ENCODE results near the gene STK11IP. TPM values are rescaled to one million over a fixed set of nuclear protein-coding genes. Genes with fewer than 3 reads are reported as not detected.

STK11IP gene
- total and polyA plus RNA-seq, 9 of the 15 experiments (the other 6 are each of a cell fraction or from before 2014, with no cell fraction given) = 0.52 to 21.7 (median 5.6) TPM

DNA sequence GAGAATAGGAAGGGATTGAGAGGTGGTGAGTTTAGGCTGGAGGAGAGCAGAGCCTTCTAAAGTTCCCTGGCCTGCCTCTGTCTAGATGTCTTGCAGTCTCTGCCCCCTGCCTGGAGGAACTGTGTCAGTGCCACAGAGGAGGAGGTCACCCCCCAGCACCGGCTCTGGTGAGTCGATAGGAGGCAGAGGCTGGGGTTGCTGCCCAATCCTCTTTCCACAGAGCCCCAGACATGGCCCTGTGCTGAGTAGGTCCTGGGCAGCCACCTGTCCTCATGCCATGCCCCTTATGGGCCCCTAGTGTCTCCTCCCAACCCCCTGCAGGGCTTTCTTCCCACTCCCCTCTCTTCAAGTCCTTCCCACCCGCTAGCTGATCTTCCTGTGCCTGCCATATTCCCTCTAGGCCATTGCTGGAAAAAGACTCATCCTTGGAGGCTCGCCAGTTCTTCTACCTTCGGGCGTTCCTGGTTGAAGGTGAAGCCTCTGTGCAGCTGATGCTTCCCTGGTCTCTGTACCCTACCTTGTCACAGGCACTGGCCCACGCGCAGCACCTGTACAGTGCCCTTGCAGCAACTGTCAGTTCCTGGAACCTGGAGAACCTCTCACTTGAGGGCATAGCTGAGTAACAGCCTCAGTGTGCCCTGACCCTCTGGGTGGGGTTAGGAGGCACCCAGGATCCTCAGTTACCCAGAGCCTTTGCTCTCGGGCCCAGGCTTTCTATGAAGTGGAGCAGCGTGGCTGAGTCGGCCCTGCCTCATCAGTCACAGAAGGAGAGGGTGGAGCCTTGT, 16.6 kb downstream of the STK11IP start:
- no peak for DNase-seq (ENCODE audit: extremely low read depth in 1 of 4, low spot score in 3 of 4)
- WGBS (ENCODE audit: insufficient coverage, low coverage, missing lambda C conversion rate) = 75% methylated on average over 5 of the region's 11 CpGs
- CTCF ChIA-PET (ENCODE audit: low intra/inter-chr PET ratio) = no interaction called here
- Histone ChIP-seq H3K4me2 (ENCODE audit: insufficient read depth, low read length) (no peak overlapping the region), H3K36me3 (ENCODE audit: control insufficient read depth, insufficient read depth, low read length) (no peaks in the 10 kb centered on the region), H3K4me1 (replicated peaks in 1 of 2; ENCODE audit: control insufficient read depth in 2 of 2, insufficient read depth in 2 of 2, low read length in 2 of 2) (peaks cover 0 to 11% of the 10 kb centered on the region in 2 experiments; a peak in 2 of 5 replicates), H3K27me3 (ENCODE audit: control insufficient read depth in 2 of 2, insufficient read depth in 2 of 2, low read length in 2 of 2) (no peaks in the 10 kb centered on the region), H2AFZ (ENCODE audit: low read depth, low read length) (no peak overlapping the region), H3K9me1 (ENCODE audit: control insufficient read depth, insufficient read depth, low read length) (no peaks in the 10 kb centered on the region), H3K9me3 (replicated peaks; ENCODE audit: control insufficient read depth, insufficient read depth, low read depth, low read length) (no peaks in the 10 kb centered on the region), H3K79me2 (ENCODE audit: control insufficient read depth, insufficient read depth, low read length) (no peaks in the 10 kb centered on the region), H3K27ac (ENCODE audit: extremely low read depth, low read depth, low read length) (no peak overlapping the region), H3K4me3 (no peak overlapping the region), H4K20me1 (replicated peaks; ENCODE audit: control insufficient read depth, insufficient read depth, low read length) (no peaks in the 10 kb centered on the region; the same call in 1 of the 2 replicates), H3K9ac (ENCODE audit: insufficient read depth in 1 of 2, low read depth in 2 of 2, low read length in 2 of 2) (no peak overlapping the region)
- BruUV-seq (replicated peaks) = no TSS peak
- in situ Hi-C loops (cut with MboI) (no loop called here), intact Hi-C loops (cut with micrococcal nuclease) (no loop called here)
- no peak for TF ChIP-seq TFAM (CRISPR knock-in tag; conservative IDR thresholded peaks at IDR 0.05)
- TF ChIP-seq, protein P1, sequence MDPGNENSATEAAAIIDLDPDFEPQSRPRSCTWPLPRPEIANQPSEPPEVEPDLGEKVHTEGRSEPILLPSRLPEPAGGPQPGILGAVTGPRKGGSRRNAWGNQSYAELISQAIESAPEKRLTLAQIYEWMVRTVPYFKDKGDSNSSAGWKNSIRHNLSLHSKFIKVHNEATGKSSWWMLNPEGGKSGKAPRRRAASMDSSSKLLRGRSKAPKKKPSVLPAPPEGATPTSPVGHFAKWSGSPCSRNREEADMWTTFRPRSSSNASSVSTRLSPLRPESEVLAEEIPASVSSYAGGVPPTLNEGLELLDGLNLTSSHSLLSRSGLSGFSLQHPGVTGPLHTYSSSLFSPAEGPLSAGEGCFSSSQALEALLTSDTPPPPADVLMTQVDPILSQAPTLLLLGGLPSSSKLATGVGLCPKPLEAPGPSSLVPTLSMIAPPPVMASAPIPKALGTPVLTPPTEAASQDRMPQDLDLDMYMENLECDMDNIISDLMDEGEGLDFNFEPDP (CRISPR knock-in tag; IDR thresholded peaks at IDR 0.05) = no peak
- TF ChIP-seq TEAD1 (CRISPR knock-in tag; IDR thresholded peaks at IDR 0.05) = no peak
- TF ChIP-seq, protein P2, sequence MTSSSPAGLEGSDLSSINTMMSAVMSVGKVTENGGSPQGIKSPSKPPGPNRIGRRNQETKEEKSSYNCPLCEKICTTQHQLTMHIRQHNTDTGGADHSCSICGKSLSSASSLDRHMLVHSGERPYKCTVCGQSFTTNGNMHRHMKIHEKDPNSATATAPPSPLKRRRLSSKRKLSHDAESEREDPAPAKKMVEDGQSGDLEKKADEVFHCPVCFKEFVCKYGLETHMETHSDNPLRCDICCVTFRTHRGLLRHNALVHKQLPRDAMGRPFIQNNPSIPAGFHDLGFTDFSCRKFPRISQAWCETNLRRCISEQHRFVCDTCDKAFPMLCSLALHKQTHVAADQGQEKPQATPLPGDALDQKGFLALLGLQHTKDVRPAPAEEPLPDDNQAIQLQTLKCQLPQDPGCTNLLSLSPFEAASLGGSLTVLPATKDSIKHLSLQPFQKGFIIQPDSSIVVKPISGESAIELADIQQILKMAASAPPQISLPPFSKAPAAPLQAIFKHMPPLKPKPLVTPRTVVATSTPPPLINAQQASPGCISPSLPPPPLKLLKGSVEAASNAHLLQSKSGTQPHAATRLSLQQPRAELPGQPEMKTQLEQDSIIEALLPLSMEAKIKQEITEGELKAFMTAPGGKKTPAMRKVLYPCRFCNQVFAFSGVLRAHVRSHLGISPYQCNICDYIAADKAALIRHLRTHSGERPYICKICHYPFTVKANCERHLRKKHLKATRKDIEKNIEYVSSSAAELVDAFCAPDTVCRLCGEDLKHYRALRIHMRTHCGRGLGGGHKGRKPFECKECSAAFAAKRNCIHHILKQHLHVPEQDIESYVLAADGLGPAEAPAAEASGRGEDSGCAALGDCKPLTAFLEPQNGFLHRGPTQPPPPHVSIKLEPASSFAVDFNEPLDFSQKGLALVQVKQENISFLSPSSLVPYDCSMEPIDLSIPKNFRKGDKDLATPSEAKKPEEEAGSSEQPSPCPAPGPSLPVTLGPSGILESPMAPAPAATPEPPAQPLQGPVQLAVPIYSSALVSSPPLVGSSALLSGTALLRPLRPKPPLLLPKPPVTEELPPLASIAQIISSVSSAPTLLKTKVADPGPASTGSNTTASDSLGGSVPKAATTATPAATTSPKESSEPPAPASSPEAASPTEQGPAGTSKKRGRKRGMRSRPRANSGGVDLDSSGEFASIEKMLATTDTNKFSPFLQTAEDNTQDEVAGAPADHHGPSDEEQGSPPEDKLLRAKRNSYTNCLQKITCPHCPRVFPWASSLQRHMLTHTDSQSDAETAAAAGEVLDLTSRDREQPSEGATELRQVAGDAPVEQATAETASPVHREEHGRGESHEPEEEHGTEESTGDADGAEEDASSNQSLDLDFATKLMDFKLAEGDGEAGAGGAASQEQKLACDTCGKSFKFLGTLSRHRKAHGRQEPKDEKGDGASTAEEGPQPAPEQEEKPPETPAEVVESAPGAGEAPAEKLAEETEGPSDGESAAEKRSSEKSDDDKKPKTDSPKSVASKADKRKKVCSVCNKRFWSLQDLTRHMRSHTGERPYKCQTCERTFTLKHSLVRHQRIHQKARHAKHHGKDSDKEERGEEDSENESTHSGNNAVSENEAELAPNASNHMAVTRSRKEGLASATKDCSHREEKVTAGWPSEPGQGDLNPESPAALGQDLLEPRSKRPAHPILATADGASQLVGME (CRISPR knock-in tag; IDR thresholded peaks at IDR 0.05) = no peak
- no peak for TF ChIP-seq ZNF146 (CRISPR knock-in tag; IDR thresholded peaks at IDR 0.05; ENCODE audit: unreplicated experiment)
- no peak for TF ChIP-seq GABPA (tag; conservative IDR thresholded peaks at IDR 0.05; ENCODE audit: low read depth)
- TF ChIP-seq CBFB (CRISPR knock-in tag; IDR thresholded peaks at IDR 0.05) = no peak
- TF ChIP-seq THRAP3 (IDR thresholded peaks at IDR 0.05; ENCODE audit: borderline replicate concordance) = no peak
- TF ChIP-seq NR2F6 (CRISPR knock-in tag; IDR thresholded peaks at IDR 0.05) = no peak
- TF ChIP-seq SMAD4 (CRISPR knock-in tag; conservative IDR thresholded peaks at IDR 0.05) = no peak
- no peak for TF ChIP-seq MIER1 (IDR thresholded peaks at IDR 0.05; ENCODE audit: low read depth)
- no peak for TF ChIP-seq MCM5 (IDR thresholded peaks at IDR 0.05; ENCODE audit: low read depth)
- TF ChIP-seq, protein P3, sequence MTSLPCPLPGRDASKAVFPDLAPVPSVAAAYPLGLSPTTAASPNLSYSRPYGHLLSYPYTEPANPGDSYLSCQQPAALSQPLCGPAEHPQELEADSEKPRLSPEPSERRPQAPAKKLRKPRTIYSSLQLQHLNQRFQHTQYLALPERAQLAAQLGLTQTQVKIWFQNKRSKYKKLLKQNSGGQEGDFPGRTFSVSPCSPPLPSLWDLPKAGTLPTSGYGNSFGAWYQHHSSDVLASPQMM (CRISPR knock-in tag; IDR thresholded peaks at IDR 0.05) = no peak
- no peak for TF ChIP-seq ZNF408 (CRISPR knock-in tag; IDR thresholded peaks at IDR 0.05; ENCODE audit: low read depth)
- TF ChIP-seq KLF10 (CRISPR knock-in tag; IDR thresholded peaks at IDR 0.05) = no peak
- POLR2A ChIA-PET = no interaction called here
- FAIRE-seq = no peak
- ATAC-seq = no peak

Measured in K562 (cell line).